SU-DHL-6 (cell line): ENCODE results near the gene TCEAL1.

Experiments used
- EZH2phosphoT487 ChIP-seq: fragments of 200-600 bp; sonication (generic), shearing (Covaris generic); conservative IDR thresholded peaks from 2 replicates; pipeline ENCODE4 v1.6.1; 2018; ENCODE audit warnings: mild to moderate bottlenecking, antibody characterized with exemption, low read length, moderate library complexity, mixed read lengths
- TF ChIP-seq, protein P1 (sequence below): fragments of 200-600 bp; sonication (generic); IDR thresholded peaks from one replicate; pipeline ENCODE4 v1.5.1; 2017; ENCODE audit warnings: antibody characterized with exemption, mild to moderate bottlenecking, low read length, moderate library complexity; ENCODE audit not compliant: insufficient read depth, poor library complexity, severe bottlenecking

DNA sequence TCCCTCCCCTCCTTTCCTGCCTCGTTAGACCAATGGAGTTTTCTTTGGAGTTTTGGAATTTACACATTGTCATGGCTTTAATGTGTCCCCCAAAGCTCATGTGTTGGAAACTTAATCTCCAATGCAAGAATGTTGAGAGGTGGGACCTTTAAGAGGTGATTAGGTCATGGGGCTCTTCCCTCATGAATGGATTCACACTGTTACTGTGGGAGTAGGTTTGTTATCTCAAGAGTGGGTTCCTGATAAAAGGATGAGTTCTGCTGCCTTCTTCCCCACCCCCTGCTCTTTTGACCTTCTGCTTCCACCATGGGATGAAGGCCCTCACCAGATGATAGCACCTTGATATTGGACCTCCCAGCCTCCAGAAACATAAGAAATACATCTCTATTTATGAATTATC, 41.0 kb downstream of the TCEAL1 start:
- no peak for TF ChIP-seq EZH2phosphoT487
- TF ChIP-seq, protein P1, sequence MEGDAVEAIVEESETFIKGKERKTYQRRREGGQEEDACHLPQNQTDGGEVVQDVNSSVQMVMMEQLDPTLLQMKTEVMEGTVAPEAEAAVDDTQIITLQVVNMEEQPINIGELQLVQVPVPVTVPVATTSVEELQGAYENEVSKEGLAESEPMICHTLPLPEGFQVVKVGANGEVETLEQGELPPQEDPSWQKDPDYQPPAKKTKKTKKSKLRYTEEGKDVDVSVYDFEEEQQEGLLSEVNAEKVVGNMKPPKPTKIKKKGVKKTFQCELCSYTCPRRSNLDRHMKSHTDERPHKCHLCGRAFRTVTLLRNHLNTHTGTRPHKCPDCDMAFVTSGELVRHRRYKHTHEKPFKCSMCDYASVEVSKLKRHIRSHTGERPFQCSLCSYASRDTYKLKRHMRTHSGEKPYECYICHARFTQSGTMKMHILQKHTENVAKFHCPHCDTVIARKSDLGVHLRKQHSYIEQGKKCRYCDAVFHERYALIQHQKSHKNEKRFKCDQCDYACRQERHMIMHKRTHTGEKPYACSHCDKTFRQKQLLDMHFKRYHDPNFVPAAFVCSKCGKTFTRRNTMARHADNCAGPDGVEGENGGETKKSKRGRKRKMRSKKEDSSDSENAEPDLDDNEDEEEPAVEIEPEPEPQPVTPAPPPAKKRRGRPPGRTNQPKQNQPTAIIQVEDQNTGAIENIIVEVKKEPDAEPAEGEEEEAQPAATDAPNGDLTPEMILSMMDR = no peak
